Motor neuron (in vitro differentiated cells): Measurements from ENCODE around the gene ZNF516. TPM values are rescaled to one million over a fixed set of nuclear protein-coding genes. Genes with fewer than 3 reads are reported as not detected.
A peak's percentile ranks its signal among the peaks of the same experiment; 100 is the strongest.

Source experiments
- ATAC-seq, 8 experiments: fragments of 200-7000 bp; cut with Tn5 transposase; replicated peaks in 6 of 8; 2 replicates each; pipeline ENCODE4 v1.8.0; 2021; ENCODE audit warnings: mild to moderate bottlenecking in 8 of 8, moderate library complexity in 8 of 8
- H3K27ac ChIP-seq, 2 donors: fragments of 250-450 bp; sonication (Bioruptor Pico); 2 replicates each; pipeline ENCODE4 v1.9.0; 2021; ENCODE audit warnings: antibody characterized with exemption in 2 of 2, mild to moderate bottlenecking in 2 of 2, moderate library complexity in 1 of 2
- H3K4me1 ChIP-seq, 2 donors: fragments of 250-450 bp; sonication (Bioruptor Pico); replicated peaks in 1 of 2; 2 replicates each; pipeline ENCODE4 v1.6.1; 2021; ENCODE audit warnings: antibody characterized with exemption in 2 of 2, mild to moderate bottlenecking in 2 of 2, moderate library complexity in 1 of 2
- H3K4me3 ChIP-seq, 5 donors: fragments of 250-450 bp; sonication (Bioruptor Pico); 2 replicates each; pipeline ENCODE4 v1.9.0; 2021; ENCODE audit warnings: antibody characterized with exemption in 5 of 5, mild to moderate bottlenecking in 5 of 5, moderate library complexity in 4 of 5
- WGBS, 10 experiments: fragments of 450-650 bp; shearing (Covaris generic); methylation state at CpG; one replicate each; pipeline ENCODE4 v1.0.0; 2022; 5-methylcytosine and 5-hydroxymethylcytosine counted together
- in situ Hi-C, 9 experiments: fragments of 400-800 bp; cut with MboI; loops; one replicate each; pipeline ENCODE4 v1.15.0; 2021; ENCODE audit warnings: low sequenced_read_pairs in 9 of 9, low pct_unique_long_range_greater_than_20kb in 2 of 9; ENCODE audit not compliant: unreplicated experiment in 9 of 9
- total RNA-seq, 8 experiments: library from RNA; unstranded; fragments of 300-600 nt; gene quantifications; 2 replicates each; pipeline versions ENCODE4 v1.2.3 to v1.2.4, GENCODE V29; 2022

Gene ZNF516
- total RNA-seq, 8 experiments from 2014 or later, result 13.0 to 64.2 (median 33.1) TPM

DNA sequence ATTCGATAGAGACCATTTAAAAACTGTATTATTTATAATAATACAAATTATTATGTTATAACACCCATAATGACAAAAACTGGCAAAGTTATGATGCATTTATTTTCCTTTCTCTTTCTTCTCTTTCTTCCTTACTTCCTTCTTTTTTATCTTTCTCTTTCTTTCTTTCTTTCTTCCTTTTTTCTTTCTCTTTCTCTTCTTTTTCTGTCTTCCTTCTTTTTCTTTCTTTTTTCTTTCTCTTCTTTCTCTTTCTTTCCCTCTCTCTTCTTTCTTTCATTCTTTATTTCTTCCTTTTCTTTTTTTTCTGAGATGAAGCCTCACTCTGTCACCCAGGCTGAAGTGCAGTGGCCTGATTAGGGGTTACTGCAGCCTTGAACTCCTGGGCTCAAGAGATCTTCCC is 27.5 kb upstream of the ZNF516 start:
- peaks cover 33 to 63% of the 10 kb centered on the region in 2 donors for H3K4me1 ChIP-seq
- peak overlapping the region in 1 of 2 donors; percentile 78 for H3K27ac ChIP-seq
- no peak for ATAC-seq
- in situ Hi-C loops, result no loop called here
- H3K4me3 ChIP-seq, result no peak overlapping the region
- 40 to 94% (median 50%) methylated on average over 1 of the region's 1 CpG; no CpG with 5 or more reads in 5 of the 10 experiments for WGBS, 10 experiments

DNA sequence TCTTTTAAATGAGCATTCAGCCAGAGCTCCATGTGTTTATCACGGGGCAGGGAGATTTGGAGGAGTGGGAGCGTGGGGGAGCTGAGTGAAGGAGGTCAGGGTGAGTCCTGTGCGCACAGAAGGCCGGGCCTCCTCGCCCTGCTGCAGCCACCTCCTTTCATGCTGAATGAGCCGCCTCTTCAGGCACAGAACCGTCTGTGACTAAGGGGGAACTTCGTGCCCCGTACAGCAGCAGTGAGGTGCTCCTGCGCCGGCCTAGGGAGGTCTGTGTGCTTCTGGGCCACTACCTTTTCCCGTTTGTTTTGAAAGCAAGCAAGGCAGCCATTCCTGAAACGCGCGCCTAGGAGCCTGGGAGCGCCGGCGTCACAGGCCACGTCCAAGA is 27.1 kb upstream of the ZNF516 start:
- peak overlapping the region; percentile 53 to 78 for H3K27ac ChIP-seq
- in situ Hi-C loops, result no loop called here
- ATAC-seq, result peak in 5 of 8 experiments; percentile 27 to 62 (median 56)
- H3K4me1 ChIP-seq, result peaks cover 37 to 67% of the 10 kb centered on the region in 2 donors
- 0 to 94% (median 48%) methylated on average over 1 to 9 of the region's 19 CpGs for WGBS, 10 experiments
- no peak overlapping the region for H3K4me3 ChIP-seq

DNA sequence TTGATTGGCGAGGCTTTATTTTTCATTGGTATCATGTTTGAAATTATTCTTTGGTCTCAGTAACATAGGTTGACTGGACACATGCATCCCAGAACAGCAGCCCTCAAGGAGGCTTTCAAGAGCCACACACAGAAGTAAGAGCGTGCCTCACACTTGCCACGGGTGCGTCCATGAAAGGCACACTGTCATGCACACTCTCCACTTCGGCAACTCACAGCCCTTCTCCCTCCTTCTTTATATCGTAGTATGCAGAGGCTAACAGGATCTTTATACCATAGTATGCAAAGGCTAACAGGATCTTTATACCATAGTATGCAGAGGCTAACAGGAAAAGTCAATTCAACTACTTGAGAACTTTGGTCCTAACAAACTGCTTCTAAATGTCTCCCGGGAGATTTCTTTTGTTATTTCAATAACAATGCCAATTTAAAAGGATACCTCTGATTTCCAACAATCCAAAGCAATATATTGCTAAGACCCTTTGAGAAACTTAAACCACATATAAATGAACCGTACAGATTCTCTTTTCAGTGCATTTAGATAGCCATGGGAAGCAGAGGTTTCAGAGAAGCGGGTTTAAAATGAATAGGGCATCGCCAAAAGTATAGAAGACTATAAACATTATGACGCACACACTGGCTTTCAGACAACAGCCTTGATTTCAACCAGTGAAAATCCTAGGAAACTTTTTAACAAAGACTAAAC is 26.5 kb upstream of the ZNF516 start:
- peaks cover 37 to 67% of the 10 kb centered on the region in 2 donors for H3K4me1 ChIP-seq
- ATAC-seq, result peak in 5 of 8 experiments; percentile 11 to 32 (median 19)
- 12 to 98% (median 65%) methylated on average over 1 to 11 of the region's 11 CpGs for WGBS, 10 experiments
- no peak overlapping the region for H3K4me3 ChIP-seq
- peak overlapping the region; percentile 53 to 78 for H3K27ac ChIP-seq
- in situ Hi-C loops, result no loop called here

DNA sequence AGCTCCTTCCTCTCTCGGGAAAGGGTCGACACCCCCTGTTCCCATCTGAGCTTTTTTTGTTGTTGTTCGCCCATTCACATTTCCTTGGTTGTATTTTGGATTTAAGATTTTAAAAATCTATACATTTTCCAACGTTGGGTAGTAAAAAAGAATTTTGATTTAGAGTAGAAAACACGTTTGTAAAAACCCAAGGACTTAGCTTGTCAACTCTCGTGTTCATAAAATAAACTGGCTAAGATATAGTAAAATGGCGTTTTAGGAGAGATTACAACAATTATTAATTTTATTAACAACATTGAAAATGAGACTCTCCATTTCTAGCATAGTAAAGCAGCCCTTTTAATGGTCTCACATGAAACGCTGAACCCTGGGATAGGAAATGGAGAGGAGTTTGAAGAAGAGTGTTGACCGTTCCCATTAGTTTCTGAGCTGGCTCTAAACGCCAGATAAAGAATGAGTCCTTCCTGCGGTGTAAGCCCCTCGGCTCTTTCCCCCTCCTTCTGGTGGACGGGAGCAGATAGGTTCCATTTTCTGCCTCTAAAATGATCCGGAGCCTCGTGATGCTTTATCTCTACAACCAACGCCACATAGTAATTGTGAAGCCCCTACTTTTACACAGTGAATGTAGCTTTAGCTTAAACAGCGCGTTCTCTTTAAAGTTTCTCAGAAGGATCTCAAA is 24.0 kb upstream of the ZNF516 start:
- ATAC-seq, result peak; percentile 14 to 70 (median 39)
- Histone ChIP-seq H3K4me1 (peaks cover 34 to 55% of the 10 kb centered on the region in 2 donors), H3K27ac (peak overlapping the region; percentile 36 to 58), H3K4me3 (peak overlapping the region; percentile 12 to 34 (median 23))
- in situ Hi-C loops, result no loop called here
- WGBS, 10 experiments, result 6 to 38% (median 12%) methylated on average over 4 to 16 of the region's 18 CpGs

- peak overlapping the region; percentile 57 to 58 for H3K27ac ChIP-seq
- peaks cover 34 to 55% of the 10 kb centered on the region in 2 donors for H3K4me1 ChIP-seq
- peak; percentile 74 to 97 (median 78) for ATAC-seq
- 0 to 12% (median 7%) methylated on average over 2 to 20 of the region's 25 CpGs for WGBS, 10 experiments
- H3K4me3 ChIP-seq, result peak overlapping the region; percentile 12 to 34 (median 23)
- in situ Hi-C loops, result no loop called here
These were observed 23.2 kb upstream of the ZNF516 start for GRCh38 chr18:76518123-76518859.

DNA sequence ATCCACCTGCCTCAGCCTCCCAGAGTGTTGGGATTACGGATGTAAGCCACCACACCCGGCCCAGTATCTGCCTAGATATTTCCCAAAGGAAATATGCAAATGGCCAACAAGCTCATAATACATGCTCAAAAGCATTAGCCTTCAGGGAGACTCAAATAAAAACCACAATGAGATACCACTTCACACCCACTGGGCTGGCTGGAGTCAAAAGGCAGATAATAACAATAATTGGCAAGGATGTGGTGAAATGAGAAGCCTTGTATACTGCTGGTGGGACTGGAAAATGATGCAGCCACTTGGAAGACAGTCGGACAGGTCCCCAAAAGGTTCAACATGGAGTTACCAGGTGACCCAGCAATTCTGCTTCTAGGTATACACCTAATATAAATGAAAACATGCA is 20.5 kb upstream of the ZNF516 start:
- Histone ChIP-seq H3K4me1 (peaks cover 20 to 33% of the 10 kb centered on the region in 2 donors), H3K27ac (no peak overlapping the region), H3K4me3 (no peak overlapping the region)
- 60 to 100% (median 80%) methylated on average over 1 to 2 of the region's 3 CpGs; no CpG with 5 or more reads in 5 of the 10 experiments for WGBS, 10 experiments
- no peak for ATAC-seq
- in situ Hi-C loops, result no loop called here

- Histone ChIP-seq H3K4me3 (no peak overlapping the region), H3K27ac (no peak overlapping the region), H3K4me1 (peaks cover 12 to 23% of the 10 kb centered on the region in 2 donors)
- in situ Hi-C loops, result no loop called here
- no peak for ATAC-seq
- WGBS, 10 experiments, result 35 to 100% (median 78%) methylated on average over 1 to 10 of the region's 10 CpGs
These were observed 19.5 kb upstream of the ZNF516 start for GRCh38 chr18:76514573-76514972.

DNA sequence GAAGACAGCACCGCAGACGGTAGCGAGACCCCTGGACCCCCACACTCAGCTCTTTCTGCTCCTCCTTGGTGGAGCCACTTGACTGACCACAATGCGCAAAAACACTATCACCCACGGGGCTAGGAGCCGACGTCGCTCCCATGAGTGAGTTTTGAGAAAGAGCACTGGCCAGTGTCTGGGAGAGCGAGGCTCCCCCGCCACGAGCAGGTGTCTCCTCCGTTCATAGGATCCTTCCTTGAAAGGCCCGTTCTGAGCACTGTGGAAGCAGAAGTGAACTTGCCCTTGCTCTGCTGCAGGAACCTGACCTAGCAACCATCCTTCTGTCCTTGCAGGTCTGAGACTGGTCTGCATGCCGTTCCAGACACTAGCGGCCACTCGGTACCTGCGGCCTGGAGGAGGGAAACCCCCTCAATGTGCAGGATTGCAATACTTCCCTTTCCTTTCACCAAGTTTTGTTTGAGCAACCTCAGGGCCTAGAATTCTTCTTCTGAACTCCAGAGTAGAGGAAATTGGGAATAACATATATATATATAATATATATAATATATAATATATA is 12.9 kb upstream of the ZNF516 start:
- H3K4me3 ChIP-seq, result no peak overlapping the region
- H3K4me1 ChIP-seq, result peaks cover 17 to 24% of the 10 kb centered on the region in 2 donors
- in situ Hi-C loops, result no loop called here
- no peak for ATAC-seq
- H3K27ac ChIP-seq, result no peak overlapping the region
- WGBS, 10 experiments, result 80 to 98% (median 93%) methylated on average over 2 to 9 of the region's 17 CpGs; no CpG with 5 or more reads in 5 of the 10 experiments

DNA sequence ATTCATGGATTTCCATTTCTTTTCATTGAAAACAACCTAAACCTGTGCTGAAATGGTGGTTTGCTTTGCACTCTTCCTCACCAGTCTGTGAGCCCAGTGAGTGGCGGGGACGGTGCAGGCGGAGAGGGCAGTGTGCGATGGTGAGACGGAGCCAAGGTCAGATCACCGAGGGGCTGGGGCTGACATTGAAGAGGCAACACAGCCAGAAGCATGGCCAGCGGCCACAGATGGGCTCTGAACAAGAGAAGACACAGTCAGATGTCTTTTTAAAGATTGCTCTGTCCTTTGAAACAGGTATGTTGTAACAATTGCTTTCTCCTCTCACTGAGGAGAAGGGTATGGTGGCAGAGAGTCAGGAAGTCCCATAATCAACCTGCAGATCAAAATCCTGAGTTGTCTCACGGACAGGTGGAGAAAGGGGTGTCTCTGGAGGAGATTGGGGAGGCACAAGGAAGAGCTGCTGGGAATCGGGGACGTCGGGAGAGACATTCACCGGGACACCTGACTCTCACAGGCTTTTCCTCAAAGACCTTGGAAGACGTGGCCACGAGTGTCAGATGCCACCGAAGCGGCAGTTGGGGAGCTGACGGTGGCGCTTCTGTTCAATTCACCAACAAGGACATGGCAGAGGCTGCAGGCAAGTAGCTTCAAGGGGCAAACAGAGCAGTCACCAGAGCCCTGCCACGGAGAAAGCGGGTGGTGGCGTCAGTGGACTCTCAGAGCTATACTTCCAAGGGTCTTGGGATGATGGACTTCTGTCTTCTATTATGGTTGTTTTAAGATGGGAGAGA is 12.1 kb upstream of the ZNF516 start:
- in situ Hi-C loops, result no loop called here
- WGBS, 10 experiments, result 30 to 100% (median 97%) methylated on average over 1 to 14 of the region's 21 CpGs; no CpG with 5 or more reads in 3 of the 10 experiments
- no peak for ATAC-seq
- Histone ChIP-seq H3K4me3 (no peak overlapping the region), H3K4me1 (peaks cover 17 to 24% of the 10 kb centered on the region in 2 donors), H3K27ac (no peak overlapping the region)

GRCh38 chr18:76506395-76506794 is 11.4 kb upstream of the ZNF516 start:
- in situ Hi-C loops, result no loop called here
- no peak for ATAC-seq
- peaks cover 17 to 24% of the 10 kb centered on the region in 2 donors for H3K4me1 ChIP-seq
- WGBS, 10 experiments, result 80 to 100% (median 97%) methylated on average over 1 to 5 of the region's 9 CpGs; no CpG with 5 or more reads in 6 of the 10 experiments
- H3K27ac ChIP-seq, result no peak overlapping the region
- no peak overlapping the region for H3K4me3 ChIP-seq

DNA sequence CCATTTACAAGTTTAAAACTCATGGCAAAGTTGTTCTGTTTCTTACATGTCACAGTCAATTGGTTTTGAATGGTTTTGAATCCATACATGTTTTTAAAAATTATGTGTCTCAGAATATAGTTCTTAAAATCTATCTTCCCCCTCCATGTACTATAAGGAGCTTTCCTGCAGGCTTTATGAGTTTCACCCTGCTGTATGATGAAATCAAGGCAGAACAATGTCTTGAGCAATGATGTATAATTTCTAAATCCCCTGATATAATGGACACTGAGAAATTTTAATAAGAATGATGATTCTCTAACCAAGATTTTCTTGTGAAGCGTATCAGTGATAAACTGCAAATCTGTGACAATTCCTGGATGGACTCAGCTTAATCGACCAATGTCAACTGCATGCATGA is 10.6 kb upstream of the ZNF516 start:
- Histone ChIP-seq H3K4me3 (no peak overlapping the region), H3K27ac (no peak overlapping the region), H3K4me1 (peaks cover 17 to 24% of the 10 kb centered on the region in 2 donors)
- 67 to 100% (median 92%) methylated on average over 1 to 2 of the region's 2 CpGs; no CpG with 5 or more reads in 2 of the 10 experiments for WGBS, 10 experiments
- ATAC-seq, result no peak
- in situ Hi-C loops, result no loop called here

GRCh38 chr18:76504749-76505148 is 9.7 kb upstream of the ZNF516 start:
- no peak for ATAC-seq
- in situ Hi-C loops, result no loop called here
- Histone ChIP-seq H3K4me3 (no peak overlapping the region), H3K27ac (no peak overlapping the region), H3K4me1 (peaks cover 17 to 24% of the 10 kb centered on the region in 2 donors)
- WGBS, 10 experiments, result 54 to 96% (median 75%) methylated on average over 3 to 5 of the region's 5 CpGs
